ENCODE data around the gene TNNC2. TPM values are rescaled to one million over a fixed set of nuclear protein-coding genes. Genes with fewer than 3 reads are reported as not detected.
A peak's percentile ranks its signal among the peaks of the same experiment; 100 is the strongest.

TNNC2 gene
- total and polyA plus RNA-seq, 9 of the 15 experiments (the other 6 are each of a cell fraction or from before 2014, with no cell fraction given): not detected

DNA sequence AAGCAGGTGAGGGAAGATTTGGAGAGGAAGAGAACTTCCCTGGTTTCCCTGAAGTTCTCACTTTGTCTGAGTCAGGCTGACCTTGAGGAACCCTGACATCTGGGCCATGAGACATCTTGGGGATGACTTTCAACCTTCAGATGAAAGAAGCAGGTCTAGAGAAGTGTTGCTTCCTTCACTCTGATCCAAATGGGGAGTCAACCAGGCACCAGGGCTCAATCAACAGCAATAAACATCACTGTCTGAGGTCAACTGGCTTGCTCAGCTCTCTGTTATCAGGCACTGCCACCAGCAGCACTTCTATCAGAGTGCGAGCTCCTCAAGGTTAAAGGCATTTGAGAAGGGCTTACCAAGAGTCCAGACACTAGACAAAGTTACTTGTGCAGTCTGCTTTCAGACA, 23.8 kb upstream of the TNNC2 start (continued):
- TF ChIP-seq, protein P1, sequence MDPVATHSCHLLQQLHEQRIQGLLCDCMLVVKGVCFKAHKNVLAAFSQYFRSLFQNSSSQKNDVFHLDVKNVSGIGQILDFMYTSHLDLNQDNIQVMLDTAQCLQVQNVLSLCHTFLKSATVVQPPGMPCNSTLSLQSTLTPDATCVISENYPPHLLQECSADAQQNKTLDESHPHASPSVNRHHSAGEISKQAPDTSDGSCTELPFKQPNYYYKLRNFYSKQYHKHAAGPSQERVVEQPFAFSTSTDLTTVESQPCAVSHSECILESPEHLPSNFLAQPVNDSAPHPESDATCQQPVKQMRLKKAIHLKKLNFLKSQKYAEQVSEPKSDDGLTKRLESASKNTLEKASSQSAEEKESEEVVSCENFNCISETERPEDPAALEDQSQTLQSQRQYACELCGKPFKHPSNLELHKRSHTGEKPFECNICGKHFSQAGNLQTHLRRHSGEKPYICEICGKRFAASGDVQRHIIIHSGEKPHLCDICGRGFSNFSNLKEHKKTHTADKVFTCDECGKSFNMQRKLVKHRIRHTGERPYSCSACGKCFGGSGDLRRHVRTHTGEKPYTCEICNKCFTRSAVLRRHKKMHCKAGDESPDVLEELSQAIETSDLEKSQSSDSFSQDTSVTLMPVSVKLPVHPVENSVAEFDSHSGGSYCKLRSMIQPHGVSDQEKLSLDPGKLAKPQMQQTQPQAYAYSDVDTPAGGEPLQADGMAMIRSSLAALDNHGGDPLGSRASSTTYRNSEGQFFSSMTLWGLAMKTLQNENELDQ (CRISPR knock-in tag; IDR thresholded peaks at IDR 0.05; ENCODE audit: borderline replicate concordance): no peak
- TF ChIP-seq MCM5 (IDR thresholded peaks at IDR 0.05; ENCODE audit: low read depth) (no peak), CREB1 (IDR thresholded peaks at IDR 0.05) (no peak), CREB1 (CRISPR knock-in tag; IDR thresholded peaks at IDR 0.05) (no peak), PTBP1 (IDR thresholded peaks at IDR 0.05; ENCODE audit: low read depth, low read length) (no peak), TCF7L2 (IDR thresholded peaks at IDR 0.05; ENCODE audit: low read depth, low read length) (no peak), NUFIP1 (IDR thresholded peaks at IDR 0.05; ENCODE audit: partially characterized antibody) (no peak), TFAM (CRISPR knock-in tag; conservative IDR thresholded peaks at IDR 0.05) (no peak), MYC (IDR thresholded peaks at IDR 0.05; ENCODE audit: low read depth, low read length) (no peak), MYC (CRISPR knock-in tag; IDR thresholded peaks at IDR 0.05; ENCODE audit: borderline replicate concordance, low read depth) (no peak), MCM7 (IDR thresholded peaks at IDR 0.05) (no peak), KDM1A (IDR thresholded peaks at IDR 0.05) (peak; percentile 65 to 67; a peak in 2 of 4 replicates), SP2 (IDR thresholded peaks at IDR 0.05; ENCODE audit: extremely low read depth, low read depth, low read length, poor library complexity, severe bottlenecking) (no peak), POLR2AphosphoS2 (IDR thresholded peaks at IDR 0.05; ENCODE audit: low read length) (no peak), FOXK1 (CRISPR knock-in tag; IDR thresholded peaks at IDR 0.05; ENCODE audit: borderline replicate concordance) (no peak)
- TF ChIP-seq, protein P2, sequence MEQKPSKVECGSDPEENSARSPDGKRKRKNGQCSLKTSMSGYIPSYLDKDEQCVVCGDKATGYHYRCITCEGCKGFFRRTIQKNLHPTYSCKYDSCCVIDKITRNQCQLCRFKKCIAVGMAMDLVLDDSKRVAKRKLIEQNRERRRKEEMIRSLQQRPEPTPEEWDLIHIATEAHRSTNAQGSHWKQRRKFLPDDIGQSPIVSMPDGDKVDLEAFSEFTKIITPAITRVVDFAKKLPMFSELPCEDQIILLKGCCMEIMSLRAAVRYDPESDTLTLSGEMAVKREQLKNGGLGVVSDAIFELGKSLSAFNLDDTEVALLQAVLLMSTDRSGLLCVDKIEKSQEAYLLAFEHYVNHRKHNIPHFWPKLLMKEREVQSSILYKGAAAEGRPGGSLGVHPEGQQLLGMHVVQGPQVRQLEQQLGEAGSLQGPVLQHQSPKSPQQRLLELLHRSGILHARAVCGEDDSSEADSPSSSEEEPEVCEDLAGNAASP (IDR thresholded peaks at IDR 0.05): no peak
- TF ChIP-seq, protein P3, sequence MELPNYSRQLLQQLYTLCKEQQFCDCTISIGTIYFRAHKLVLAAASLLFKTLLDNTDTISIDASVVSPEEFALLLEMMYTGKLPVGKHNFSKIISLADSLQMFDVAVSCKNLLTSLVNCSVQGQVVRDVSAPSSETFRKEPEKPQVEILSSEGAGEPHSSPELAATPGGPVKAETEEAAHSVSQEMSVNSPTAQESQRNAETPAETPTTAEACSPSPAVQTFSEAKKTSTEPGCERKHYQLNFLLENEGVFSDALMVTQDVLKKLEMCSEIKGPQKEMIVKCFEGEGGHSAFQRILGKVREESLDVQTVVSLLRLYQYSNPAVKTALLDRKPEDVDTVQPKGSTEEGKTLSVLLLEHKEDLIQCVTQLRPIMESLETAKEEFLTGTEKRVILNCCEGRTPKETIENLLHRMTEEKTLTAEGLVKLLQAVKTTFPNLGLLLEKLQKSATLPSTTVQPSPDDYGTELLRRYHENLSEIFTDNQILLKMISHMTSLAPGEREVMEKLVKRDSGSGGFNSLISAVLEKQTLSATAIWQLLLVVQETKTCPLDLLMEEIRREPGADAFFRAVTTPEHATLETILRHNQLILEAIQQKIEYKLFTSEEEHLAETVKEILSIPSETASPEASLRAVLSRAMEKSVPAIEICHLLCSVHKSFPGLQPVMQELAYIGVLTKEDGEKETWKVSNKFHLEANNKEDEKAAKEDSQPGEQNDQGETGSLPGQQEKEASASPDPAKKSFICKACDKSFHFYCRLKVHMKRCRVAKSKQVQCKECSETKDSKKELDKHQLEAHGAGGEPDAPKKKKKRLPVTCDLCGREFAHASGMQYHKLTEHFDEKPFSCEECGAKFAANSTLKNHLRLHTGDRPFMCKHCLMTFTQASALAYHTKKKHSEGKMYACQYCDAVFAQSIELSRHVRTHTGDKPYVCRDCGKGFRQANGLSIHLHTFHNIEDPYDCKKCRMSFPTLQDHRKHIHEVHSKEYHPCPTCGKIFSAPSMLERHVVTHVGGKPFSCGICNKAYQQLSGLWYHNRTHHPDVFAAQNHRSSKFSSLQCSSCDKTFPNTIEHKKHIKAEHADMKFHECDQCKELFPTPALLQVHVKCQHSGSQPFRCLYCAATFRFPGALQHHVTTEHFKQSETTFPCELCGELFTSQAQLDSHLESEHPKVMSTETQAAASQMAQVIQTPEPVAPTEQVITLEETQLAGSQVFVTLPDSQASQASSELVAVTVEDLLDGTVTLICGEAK (IDR thresholded peaks at IDR 0.05): no peak
- TF ChIP-seq, protein P3 (CRISPR knock-in tag; IDR thresholded peaks at IDR 0.05): no peak

Measured in K562 (cell line).